GM12801 (cell line): ENCODE data around the gene KIF1A.

Source experiments
- CTCF ChIP-seq: IDR thresholded peaks from one replicate; pipeline ENCODE4 v1.5.1; 2011; ENCODE audit warnings: control low read depth; ENCODE audit not compliant: insufficient read length; ENCODE audit errors: extremely low read depth

The KIF1A gene

GRCh38 chr2:240735476-240735875 lies 84.5 kb downstream of the KIF1A start:
- TF ChIP-seq CTCF = no peak

GRCh38 chr2:240734756-240735155 lies 85.3 kb downstream of the KIF1A start:
- no peak for TF ChIP-seq CTCF

GRCh38 chr2:240733803-240734495 lies 86.1 kb downstream of the KIF1A start:
- TF ChIP-seq CTCF = no peak

- TF ChIP-seq CTCF = no peak
These were observed 87.0 kb downstream of the KIF1A start for GRCh38 chr2:240732911-240733622.

GRCh38 chr2:240732184-240732583 lies 87.8 kb downstream of the KIF1A start:
- TF ChIP-seq CTCF = no peak

GRCh38 chr2:240731178-240731545 lies 88.9 kb downstream of the KIF1A start:
- no peak for TF ChIP-seq CTCF

- no peak for TF ChIP-seq CTCF
These were observed 89.4 kb downstream of the KIF1A start for GRCh38 chr2:240730501-240731177.
